ENCODE data around the gene ITIH5. TPM values are rescaled to one million over a fixed set of nuclear protein-coding genes. Genes with fewer than 3 reads are reported as not detected.

ITIH5 gene
- total and polyA plus RNA-seq, 2 of the 8 experiments (the other 6 are each of a cell fraction or from before 2014, with no cell fraction given): 5.8 to 7.6 TPM

GRCh38 chr10:7571981-7572380 is 94.8 kb downstream of the ITIH5 start:
- H3K23ac ChIP-seq (ENCODE audit: insufficient read length): no peak overlapping the region
- H2BK120ac ChIP-seq (replicated peaks; ENCODE audit: low read depth, low read length): no peak overlapping the region
- H3K56ac ChIP-seq (replicated peaks; ENCODE audit: insufficient read length, low read depth, low read length): no peak overlapping the region
- H2BK15ac ChIP-seq (ENCODE audit: low read length): no peak overlapping the region
- no peak overlapping the region for H3K9ac ChIP-seq (replicated peaks in 1 of 4; ENCODE audit: extremely low read depth in 1 of 4, low read depth in 3 of 4, low read length in 3 of 4)
- H4K91ac ChIP-seq (replicated peaks; ENCODE audit: insufficient read length, low read length): no peak overlapping the region
- H3K23me2 ChIP-seq (ENCODE audit: low read depth, low read length): no peaks in the 10 kb centered on the region
- ChIA-PET POLR2A (ENCODE audit: partially characterized antibody) (interaction anchor here (0.9 kb wide), 1 partner anchor 14 kb away, joined by 3 read pairs; no protein-coding TSS in a partner anchor), CTCF (ENCODE audit: partially characterized antibody) (interaction anchor here (0.5 to 2.0 kb wide), 3 partner anchors 9 to 205 kb away, joined by 4 to 6 read pairs (median 5); no protein-coding TSS in a partner anchor)
- no peak for TF ChIP-seq POU5F1 (IDR thresholded peaks at IDR 0.05; ENCODE audit: low read depth, low read length)
- no peak for TF ChIP-seq PHF8 (conservative IDR thresholded peaks at IDR 0.05; ENCODE audit: low read depth, low read length)
- no peak for TF ChIP-seq ATF3 (IDR thresholded peaks at IDR 0.05; ENCODE audit: insufficient read depth, low read depth, low read length)
- TF ChIP-seq POLR2A (IDR thresholded peaks at IDR 0.05; ENCODE audit: control extremely low read depth in 1 of 2, low read depth in 2 of 2, low read length in 2 of 2): no peak
- TF ChIP-seq SRF (IDR thresholded peaks at IDR 0.05; ENCODE audit: low read depth, low read length): no peak
- no peak for TF ChIP-seq MAFK (IDR thresholded peaks at IDR 0.05; ENCODE audit: low read depth, low read length)
- H3K4ac ChIP-seq (replicated peaks; ENCODE audit: insufficient read length, low read depth, low read length): no peak overlapping the region
- H4K8ac ChIP-seq (ENCODE audit: extremely low read depth, insufficient read depth, low read length): no peak overlapping the region
- H3K4me1 ChIP-seq (replicated peaks in 1 of 4; ENCODE audit: control insufficient read depth in 3 of 4, insufficient read depth in 4 of 4, low read length in 3 of 4): peaks cover 0 to 3% (median 0%) of the 10 kb centered on the region in 4 experiments; a peak in 1 of 7 replicates
- H3K27ac ChIP-seq (ENCODE audit: low read depth, low read length): no peak overlapping the region
- H3K14ac ChIP-seq (ENCODE audit: insufficient read length): no peak overlapping the region
- H3K18ac ChIP-seq (ENCODE audit: extremely low read depth, low read length): no peak overlapping the region
- H4K20me1 ChIP-seq (replicated peaks in 1 of 2; ENCODE audit: control insufficient read depth in 1 of 2, insufficient read depth in 2 of 2, low read length in 2 of 2): no peaks in the 10 kb centered on the region
- no peak overlapping the region for H2AFZ ChIP-seq (ENCODE audit: low read length)
- no peak overlapping the region for H2AK5ac ChIP-seq (ENCODE audit: low read depth, low read length)
- H4K5ac ChIP-seq (ENCODE audit: insufficient read length, low read depth, low read length): no peak overlapping the region
- H2BK12ac ChIP-seq (ENCODE audit: low read depth, low read length): no peak overlapping the region
- no peak overlapping the region for H3K4me2 ChIP-seq (ENCODE audit: insufficient read depth in 1 of 2, low read depth in 2 of 2, low read length in 2 of 2)
- H3K9me3 ChIP-seq (ENCODE audit: insufficient read depth in 2 of 2, low read depth in 1 of 2, low read length in 1 of 2): no peaks in the 10 kb centered on the region
- FAIRE-seq (no peak), DNase-seq (ENCODE audit: low read depth in 1 of 2, low spot score in 2 of 2) (no peak)
- H3K36me3 ChIP-seq (ENCODE audit: control insufficient read depth in 2 of 4, insufficient read depth in 4 of 4, low read length in 3 of 4): no peaks in the 10 kb centered on the region
- H3K27me3 ChIP-seq (replicated peaks in 1 of 4; ENCODE audit: control insufficient read depth in 3 of 4, extremely low read depth in 1 of 4, insufficient read depth in 3 of 4, low read length in 3 of 4): no peaks in the 10 kb centered on the region; a peak in 1 of 7 replicates
- no peaks in the 10 kb centered on the region for H3K79me1 ChIP-seq (ENCODE audit: low read depth, low read length)
- H3K79me2 ChIP-seq (ENCODE audit: control insufficient read depth in 1 of 2, insufficient read depth in 2 of 2, low read length in 2 of 2): no peaks in the 10 kb centered on the region
- H2BK5ac ChIP-seq (ENCODE audit: low read depth, low read length): no peak overlapping the region
- no peak overlapping the region for H3K4me3 ChIP-seq (ENCODE audit: extremely low read depth in 1 of 4, insufficient read depth in 2 of 4, low read depth in 3 of 4, low read length in 4 of 4)
- 92% methylated on average over 4 of the region's 4 CpGs; no CpG with 5 or more reads in 1 of the 2 experiments for WGBS, 2 experiments (ENCODE audit: extremely low coverage in 1 of 2, insufficient coverage in 1 of 2, insufficient read length in 1 of 2, insufficient replicate concordance in 2 of 2, low coverage in 1 of 2, low lambda C conversion rate in 2 of 2, missing lambda C conversion rate in 1 of 2)
- H2BK20ac ChIP-seq (ENCODE audit: low read length): no peak overlapping the region

Data from H1 (cell line).